ENCODE data around the gene SPEM2.

The SPEM2 gene

DNA sequence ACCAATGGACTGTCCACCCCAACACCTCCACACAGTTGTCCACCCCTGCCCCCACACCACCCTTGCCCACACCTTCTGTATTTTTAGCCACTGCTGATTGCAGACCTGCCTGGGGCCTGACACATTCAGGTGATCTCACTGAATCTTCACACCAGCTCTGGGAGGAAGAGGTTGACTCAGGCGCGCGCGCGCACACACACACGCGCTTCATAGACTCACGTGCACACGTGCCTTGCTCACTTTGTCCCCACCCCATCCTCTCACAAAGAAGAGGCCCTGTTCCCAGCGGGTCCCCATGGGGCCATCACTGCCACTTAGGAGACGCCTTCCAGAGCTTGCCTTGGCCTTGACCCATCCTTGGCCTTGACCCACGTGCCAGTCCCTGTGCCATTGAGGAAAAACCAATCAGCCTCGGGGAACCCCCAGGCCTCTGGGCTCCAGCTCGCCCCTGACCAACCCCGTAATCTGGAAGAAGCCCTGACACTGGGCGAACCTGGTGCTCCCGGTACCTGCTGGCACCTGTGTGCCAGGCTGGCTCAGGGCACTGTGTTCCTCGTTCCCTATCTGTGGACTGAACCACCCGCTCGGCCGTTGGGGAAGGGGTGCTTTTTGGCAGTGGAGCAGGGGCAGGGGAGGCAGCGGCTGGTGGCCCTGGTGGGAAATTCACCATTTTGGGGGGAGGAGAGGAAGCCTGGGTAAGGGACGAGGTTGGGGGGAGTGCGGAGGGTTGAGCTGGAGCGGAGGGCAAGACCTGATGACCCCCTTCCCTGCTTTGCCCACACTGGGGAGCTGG is 14.6 kb upstream of the SPEM2 start:
- H3F3A ChIP-seq (ENCODE audit: insufficient read depth, low read length), result 0 out of 2 replicates have a peak, but pooled peaks cover under 1% of the 10 kb centered on the region
- H3K4me2 ChIP-seq (ENCODE audit: low read length), result no peak overlapping the region
- H3K9me3 ChIP-seq (ENCODE audit: low read length), result no peaks in the 10 kb centered on the region
- no peak overlapping the region for H2AFZ ChIP-seq (ENCODE audit: low read length)
- no peaks in the 10 kb centered on the region for H3K4me1 ChIP-seq (ENCODE audit: insufficient read depth, low read length, severe bottlenecking)
- no peak overlapping the region for H3K9ac ChIP-seq (ENCODE audit: low read length)
- peaks cover 9% of the 10 kb centered on the region for H3K27me3 ChIP-seq (ENCODE audit: insufficient read depth, low read length)
- TF ChIP-seq EZH2 (IDR thresholded peaks at IDR 0.05; ENCODE audit: borderline replicate concordance, low read length), result no peak
- TF ChIP-seq, protein P1, sequence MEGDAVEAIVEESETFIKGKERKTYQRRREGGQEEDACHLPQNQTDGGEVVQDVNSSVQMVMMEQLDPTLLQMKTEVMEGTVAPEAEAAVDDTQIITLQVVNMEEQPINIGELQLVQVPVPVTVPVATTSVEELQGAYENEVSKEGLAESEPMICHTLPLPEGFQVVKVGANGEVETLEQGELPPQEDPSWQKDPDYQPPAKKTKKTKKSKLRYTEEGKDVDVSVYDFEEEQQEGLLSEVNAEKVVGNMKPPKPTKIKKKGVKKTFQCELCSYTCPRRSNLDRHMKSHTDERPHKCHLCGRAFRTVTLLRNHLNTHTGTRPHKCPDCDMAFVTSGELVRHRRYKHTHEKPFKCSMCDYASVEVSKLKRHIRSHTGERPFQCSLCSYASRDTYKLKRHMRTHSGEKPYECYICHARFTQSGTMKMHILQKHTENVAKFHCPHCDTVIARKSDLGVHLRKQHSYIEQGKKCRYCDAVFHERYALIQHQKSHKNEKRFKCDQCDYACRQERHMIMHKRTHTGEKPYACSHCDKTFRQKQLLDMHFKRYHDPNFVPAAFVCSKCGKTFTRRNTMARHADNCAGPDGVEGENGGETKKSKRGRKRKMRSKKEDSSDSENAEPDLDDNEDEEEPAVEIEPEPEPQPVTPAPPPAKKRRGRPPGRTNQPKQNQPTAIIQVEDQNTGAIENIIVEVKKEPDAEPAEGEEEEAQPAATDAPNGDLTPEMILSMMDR (IDR thresholded peaks at IDR 0.05; ENCODE audit: low read length), result no peak
- H3K36me3 ChIP-seq (ENCODE audit: insufficient read depth, low read length), result no peaks in the 10 kb centered on the region
- no peak overlapping the region for H3K27ac ChIP-seq (ENCODE audit: low read depth, low read length, poor library complexity, severe bottlenecking)
- H3K79me2 ChIP-seq (ENCODE audit: insufficient read depth, low read length), result no peaks in the 10 kb centered on the region
- H3K4me3 ChIP-seq (ENCODE audit: low read depth, low read length, poor library complexity, severe bottlenecking), result no peak overlapping the region
- no peaks in the 10 kb centered on the region for H4K20me1 ChIP-seq (ENCODE audit: insufficient read depth, low read length)
- no peaks in the 10 kb centered on the region for H3K9me2 ChIP-seq (ENCODE audit: low read depth, low read length)

DNA sequence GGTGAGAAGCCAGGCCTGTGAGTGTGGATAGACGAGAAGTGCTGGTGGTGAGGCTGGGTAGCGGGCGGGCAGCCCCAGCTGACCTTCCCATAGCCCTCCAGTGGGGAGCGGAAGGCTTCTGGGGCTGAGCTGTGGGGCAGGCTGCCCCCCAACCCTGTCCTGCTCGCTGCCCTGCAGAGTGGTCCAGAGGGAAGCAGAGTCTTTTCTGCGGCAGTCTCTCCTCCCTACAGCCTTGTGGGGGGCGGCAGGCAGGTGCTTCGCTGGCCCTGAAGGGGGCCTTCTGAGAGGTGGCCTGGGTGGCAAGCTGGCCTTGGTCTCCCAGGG is 14.0 kb upstream of the SPEM2 start:
- Histone ChIP-seq H3K27me3 (ENCODE audit: insufficient read depth, low read length) (0 out of 2 replicates have a peak, but pooled peaks cover 9% of the 10 kb centered on the region), H4K20me1 (ENCODE audit: insufficient read depth, low read length) (no peaks in the 10 kb centered on the region), H2AFZ (ENCODE audit: low read length) (no peak overlapping the region), H3K4me3 (ENCODE audit: low read depth, low read length, poor library complexity, severe bottlenecking) (no peak overlapping the region), H3K9me2 (ENCODE audit: low read depth, low read length) (no peaks in the 10 kb centered on the region), H3K36me3 (ENCODE audit: insufficient read depth, low read length) (no peaks in the 10 kb centered on the region), H3K4me2 (ENCODE audit: low read length) (no peak overlapping the region), H3K27ac (ENCODE audit: low read depth, low read length, poor library complexity, severe bottlenecking) (no peak overlapping the region), H3F3A (ENCODE audit: insufficient read depth, low read length) (no peaks in the 10 kb centered on the region), H3K9me3 (ENCODE audit: low read length) (no peaks in the 10 kb centered on the region), H3K79me2 (ENCODE audit: insufficient read depth, low read length) (no peaks in the 10 kb centered on the region), H3K9ac (ENCODE audit: low read length) (no peak overlapping the region), H3K4me1 (ENCODE audit: insufficient read depth, low read length, severe bottlenecking) (no peaks in the 10 kb centered on the region)
- TF ChIP-seq, protein P1 (IDR thresholded peaks at IDR 0.05; ENCODE audit: low read length), result no peak
- no peak for TF ChIP-seq EZH2 (IDR thresholded peaks at IDR 0.05; ENCODE audit: borderline replicate concordance, low read length)

DNA sequence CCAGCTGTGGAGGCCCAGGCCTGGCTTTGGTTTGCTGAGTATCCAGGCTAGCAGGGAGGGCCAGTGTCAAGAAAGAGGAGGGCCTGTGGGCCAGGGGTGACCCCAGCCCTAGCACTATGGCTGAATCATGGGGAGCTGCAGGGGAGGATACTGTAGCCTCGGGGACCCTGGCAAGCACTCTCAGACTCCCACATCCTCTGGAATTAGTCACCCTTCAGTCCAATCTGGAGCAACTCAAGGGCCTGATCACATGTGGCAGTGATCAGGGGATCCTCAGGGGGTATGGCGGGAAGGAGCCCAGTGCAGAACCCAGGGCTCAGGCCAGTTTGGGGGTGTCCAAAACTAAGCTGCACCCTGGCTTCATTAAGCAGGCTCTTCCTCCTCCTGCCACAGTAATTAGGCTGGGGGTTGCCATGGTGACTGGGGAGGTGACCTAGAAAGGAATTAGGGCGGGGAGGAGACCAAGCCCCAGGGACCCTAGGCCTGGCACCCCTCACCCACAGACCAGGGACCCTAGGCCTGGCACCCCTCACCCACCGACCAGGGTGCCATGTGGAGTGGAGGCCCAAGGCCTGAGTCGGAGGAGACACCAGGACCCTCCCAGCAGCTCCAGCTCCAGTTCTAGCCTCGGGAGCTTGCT is 11.9 kb upstream of the SPEM2 start:
- H4K20me1 ChIP-seq (ENCODE audit: insufficient read depth, low read length), result no peaks in the 10 kb centered on the region
- no peaks in the 10 kb centered on the region for H3K9me2 ChIP-seq (ENCODE audit: low read depth, low read length)
- H3K27me3 ChIP-seq (ENCODE audit: insufficient read depth, low read length), result peaks cover 16% of the 10 kb centered on the region; the same call in 1 of the 2 replicates
- H3K4me2 ChIP-seq (ENCODE audit: low read length), result no peak overlapping the region
- H3K9me3 ChIP-seq (ENCODE audit: low read length), result no peaks in the 10 kb centered on the region
- no peak overlapping the region for H3K9ac ChIP-seq (ENCODE audit: low read length)
- H2AFZ ChIP-seq (ENCODE audit: low read length), result no peak overlapping the region
- no peak overlapping the region for H3K4me3 ChIP-seq (ENCODE audit: low read depth, low read length, poor library complexity, severe bottlenecking)
- no peaks in the 10 kb centered on the region for H3K79me2 ChIP-seq (ENCODE audit: insufficient read depth, low read length)
- no peak overlapping the region for H3K27ac ChIP-seq (ENCODE audit: low read depth, low read length, poor library complexity, severe bottlenecking)
- TF ChIP-seq EZH2 (IDR thresholded peaks at IDR 0.05; ENCODE audit: borderline replicate concordance, low read length), result no peak
- TF ChIP-seq, protein P1 (IDR thresholded peaks at IDR 0.05; ENCODE audit: low read length), result no peak
- no peaks in the 10 kb centered on the region for H3F3A ChIP-seq (ENCODE audit: insufficient read depth, low read length)
- H3K4me1 ChIP-seq (ENCODE audit: insufficient read depth, low read length, severe bottlenecking), result no peaks in the 10 kb centered on the region
- H3K36me3 ChIP-seq (ENCODE audit: insufficient read depth, low read length), result no peaks in the 10 kb centered on the region

Data from OCI-LY1 (cell line).